Occipital lobe (tissue), 1 donor: Measurements from ENCODE around the gene PSMD5. TPM values are rescaled to one million over a fixed set of nuclear protein-coding genes. Genes with fewer than 3 reads are reported as not detected.

Source experiments
- total RNA-seq: library from RNA; depleted of rRNA; stranded (reverse); fragments of >200 nt; gene quantifications from one replicate; pipeline ENCODE4 v1.2.3, GENCODE V29; 2014

PSMD5 gene
- total RNA-seq, 1 donor from 2014 or later, result 30.4 TPM

Other genes with a start within 250 kb of the PSMD5 start
- gene MEGF9, start 128.5 kb downstream of the PSMD5 start, total RNA-seq, result 58.8 TPM
- gene FBXW2, start 49.5 kb downstream of the PSMD5 start, total RNA-seq, result 48.2 TPM
- gene PHF19, start 34.3 kb upstream of the PSMD5 start, total RNA-seq, result 4.1 TPM
- gene TRAF1, start 83.9 kb upstream of the PSMD5 start, total RNA-seq, result 2.5 TPM
- gene C5, start 207.4 kb upstream of the PSMD5 start, total RNA-seq, result 8.0 TPM
- 14.2 TPM for gene CNTRL, start 232.0 kb upstream of the PSMD5 start, total RNA-seq